MM.1S (cell line): ENCODE data around the gene EBF3.

Experiments used
- EZH2 ChIP-seq: fragments of 300-600 bp; sonication (generic); optimal IDR thresholded peaks from 2 replicates; pipeline ENCODE3; 2017; ENCODE audit warnings: low read depth, mild to moderate bottlenecking, antibody characterized with exemption, low read length, mixed read lengths
- EZH2phosphoT487 ChIP-seq: fragments of 300-600 bp; sonication (generic); IDR thresholded peaks from 2 replicates; pipeline ENCODE4 v1.6.1; 2018; ENCODE audit warnings: antibody characterized with exemption, low read length
- TF ChIP-seq, protein P1 (sequence below): fragments of 300-600 bp; sonication (generic); IDR thresholded peaks from 2 replicates; pipeline ENCODE4 v1.5.1; 2016; ENCODE audit warnings: antibody characterized with exemption, low read length, mixed read lengths

DNA sequence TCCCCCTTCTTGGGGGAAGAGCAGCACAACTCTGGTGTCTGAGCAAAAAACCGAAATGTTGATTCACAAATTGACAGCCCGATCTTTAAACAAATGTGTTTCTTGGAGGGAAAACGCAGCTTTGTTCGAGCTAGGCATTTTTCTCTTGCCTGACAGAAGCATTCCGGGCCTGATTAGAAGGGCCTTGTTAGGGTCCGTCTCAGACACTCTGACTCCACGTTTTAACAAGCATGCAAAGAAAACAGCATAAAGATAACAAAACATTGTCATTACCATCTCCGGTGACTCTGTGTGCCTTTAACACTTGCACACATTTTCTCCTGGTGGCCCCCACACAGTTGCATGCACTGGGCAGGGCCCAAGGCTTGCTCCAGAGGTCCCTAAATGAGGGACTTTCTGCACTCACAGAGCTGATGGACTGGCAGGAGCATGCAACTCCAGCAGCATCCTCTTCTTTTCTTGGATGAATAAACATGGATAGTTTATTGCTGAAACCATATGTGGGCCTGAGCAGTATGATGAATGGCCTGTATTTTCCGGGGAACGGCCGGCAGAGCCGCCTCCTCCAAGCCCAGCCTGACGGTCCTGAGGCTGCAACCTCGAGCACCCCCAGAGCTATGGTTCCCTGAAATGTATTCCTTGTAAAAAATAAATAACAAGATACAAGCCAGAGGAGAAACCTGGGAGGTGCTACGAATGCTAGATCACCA lies 50.9 kb downstream of the EBF3 start:
- TF ChIP-seq EZH2 (no peak), EZH2phosphoT487 (no peak)
- TF ChIP-seq, protein P1, sequence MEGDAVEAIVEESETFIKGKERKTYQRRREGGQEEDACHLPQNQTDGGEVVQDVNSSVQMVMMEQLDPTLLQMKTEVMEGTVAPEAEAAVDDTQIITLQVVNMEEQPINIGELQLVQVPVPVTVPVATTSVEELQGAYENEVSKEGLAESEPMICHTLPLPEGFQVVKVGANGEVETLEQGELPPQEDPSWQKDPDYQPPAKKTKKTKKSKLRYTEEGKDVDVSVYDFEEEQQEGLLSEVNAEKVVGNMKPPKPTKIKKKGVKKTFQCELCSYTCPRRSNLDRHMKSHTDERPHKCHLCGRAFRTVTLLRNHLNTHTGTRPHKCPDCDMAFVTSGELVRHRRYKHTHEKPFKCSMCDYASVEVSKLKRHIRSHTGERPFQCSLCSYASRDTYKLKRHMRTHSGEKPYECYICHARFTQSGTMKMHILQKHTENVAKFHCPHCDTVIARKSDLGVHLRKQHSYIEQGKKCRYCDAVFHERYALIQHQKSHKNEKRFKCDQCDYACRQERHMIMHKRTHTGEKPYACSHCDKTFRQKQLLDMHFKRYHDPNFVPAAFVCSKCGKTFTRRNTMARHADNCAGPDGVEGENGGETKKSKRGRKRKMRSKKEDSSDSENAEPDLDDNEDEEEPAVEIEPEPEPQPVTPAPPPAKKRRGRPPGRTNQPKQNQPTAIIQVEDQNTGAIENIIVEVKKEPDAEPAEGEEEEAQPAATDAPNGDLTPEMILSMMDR = no peak
